HEK293 (cell line): ENCODE measurements around the gene RECK.

Experiments used
- CTCF ChIP-seq: fragments of 450-650 bp; formaldehyde crosslinking; IDR thresholded peaks from 2 replicates; pipeline ENCODE4 v1.5.1; 2016; ENCODE audit warnings: missing biosample characterization, missing genetic modification characterization
- KLF8 ChIP-seq: fragments of 450-650 bp; formaldehyde crosslinking; IDR thresholded peaks from 2 replicates; pipeline ENCODE4 v1.5.1; 2016; ENCODE audit warnings: missing biosample characterization, missing genetic modification characterization
- SALL2 ChIP-seq: fragments of 450-650 bp; formaldehyde crosslinking; IDR thresholded peaks from 2 replicates; pipeline ENCODE4 v1.5.0; 2017; ENCODE audit warnings: missing biosample characterization, mild to moderate bottlenecking, missing genetic modification characterization, borderline replicate concordance
- TRIM28 ChIP-seq: IDR thresholded peaks from 2 replicates; pipeline ENCODE4 v1.6.1; 2011; ENCODE audit warnings: low read length, control low read depth, borderline replicate concordance
- ZBTB44 ChIP-seq: fragments of 450-650 bp; IDR thresholded peaks from 2 replicates; pipeline ENCODE4 v1.5.1; 2018; ENCODE audit warnings: missing biosample characterization, mild to moderate bottlenecking, missing genetic modification characterization
- ZNF121 ChIP-seq: fragments of 450-650 bp; formaldehyde crosslinking; IDR thresholded peaks from 2 replicates; pipeline ENCODE4 v1.5.1; 2016; ENCODE audit warnings: missing biosample characterization, missing genetic modification characterization
- ZNF132 ChIP-seq: fragments of 450-650 bp; formaldehyde crosslinking; IDR thresholded peaks from 2 replicates; pipeline ENCODE4 v1.5.1; 2017; ENCODE audit warnings: missing biosample characterization, missing genetic modification characterization, borderline replicate concordance
- ZNF23 ChIP-seq: fragments of 450-650 bp; formaldehyde crosslinking; IDR thresholded peaks from 2 replicates; pipeline ENCODE4 v1.5.1; 2016; ENCODE audit warnings: missing biosample characterization, missing genetic modification characterization, borderline replicate concordance
- ZNF571 ChIP-seq: fragments of 450-650 bp; formaldehyde crosslinking; IDR thresholded peaks from 2 replicates; pipeline ENCODE4 v1.5.0; 2017; ENCODE audit warnings: missing biosample characterization, missing genetic modification characterization

- TF ChIP-seq ZBTB44 (tag by site-specific recombination) (no peak), ZNF132 (no peak), ZNF23 (tag by site-specific recombination) (no peak), CTCF (tag by site-specific recombination) (no peak), ZNF571 (no peak), SALL2 (no peak), ZNF121 (tag by site-specific recombination) (no peak), TRIM28 (no peak), KLF8 (tag by site-specific recombination) (no peak)
These were observed 38.4 kb upstream of the RECK start for GRCh38 chr9:35998333-35998732.
